GM23338 (cell line): Measurements from ENCODE around the gene RNF40. TPM values are rescaled to one million over a fixed set of nuclear protein-coding genes. Genes with fewer than 3 reads are reported as not detected.

ENCODE experiments used
- ATAC-seq: fragments of 200-7000 bp; cut with Tn5 transposase; 3 replicates; pipeline ENCODE4 v1.9.1; 2020
- DNase-seq: peaks from one replicate; pipeline ENCODE4 v3.0.0-alpha.2; 2015; ENCODE audit warnings: low spot score
- H2AFZ ChIP-seq: fragments of 200-600 bp; sonication (generic); 2 replicates; pipeline ENCODE4 v1.8.0; 2016; ENCODE audit warnings: antibody characterized with exemption, mild to moderate bottlenecking, moderate library complexity
- H3F3A ChIP-seq: fragments of 200-600 bp; sonication (generic); replicated peaks from 2 replicates; pipeline ENCODE4 v1.8.0; 2017; ENCODE audit warnings: antibody characterized with exemption, mixed run types, low read depth
- H3K27ac ChIP-seq: fragments of 200-600 bp; sonication (generic); 2 replicates; pipeline ENCODE4 v1.6.1; 2016; ENCODE audit warnings: low read depth
- H3K27me3 ChIP-seq: fragments of 200-600 bp; sonication (generic); 2 replicates; pipeline ENCODE4 v1.8.0; 2016; ENCODE audit warnings: mild to moderate bottlenecking, mixed run types, moderate library complexity; ENCODE audit not compliant: insufficient read depth
- H3K36me3 ChIP-seq: fragments of 200-600 bp; sonication (generic); 2 replicates; pipeline ENCODE4 v1.8.0; 2016; ENCODE audit warnings: mild to moderate bottlenecking; ENCODE audit not compliant: insufficient read depth
- H3K4me1 ChIP-seq: fragments of 200-600 bp; sonication (generic); 2 replicates; pipeline ENCODE4 v1.8.0; 2016; ENCODE audit warnings: mild to moderate bottlenecking, moderate library complexity; ENCODE audit not compliant: insufficient read depth
- H3K4me2 ChIP-seq: fragments of 200-600 bp; sonication (generic); 2 replicates; pipeline ENCODE4 v1.7.1; 2017; ENCODE audit warnings: mixed run types
- H3K4me3 ChIP-seq: fragments of 200-600 bp; sonication (generic); 2 replicates; pipeline ENCODE4 v1.6.1; 2016; ENCODE audit warnings: mixed run types
- H3K79me2 ChIP-seq: fragments of 200-600 bp; sonication (generic); replicated peaks from 2 replicates; pipeline ENCODE4 v1.8.0; 2017; ENCODE audit warnings: mild to moderate bottlenecking; ENCODE audit not compliant: insufficient read depth
- H3K9me2 ChIP-seq: fragments of 200-600 bp; sonication (generic); 2 replicates; pipeline ENCODE4 v1.8.0; 2017; ENCODE audit not compliant: insufficient read depth
- H4K20me1 ChIP-seq: fragments of 200-600 bp; sonication (generic); replicated peaks from 2 replicates; pipeline ENCODE4 v1.8.0; 2017; ENCODE audit warnings: mild to moderate bottlenecking; ENCODE audit not compliant: insufficient read depth
- H3K27ac Mint-ChIP-seq: 2 replicates; pipeline ENCODE4 v1.8.0; 2020; ENCODE audit warnings: inconsistent platforms, mild to moderate bottlenecking, moderate library complexity, mixed read lengths
- H3K27me3 Mint-ChIP-seq: 3 replicates; pipeline ENCODE4 v1.8.0; 2022; ENCODE audit warnings: low read depth, mild to moderate bottlenecking, moderate library complexity, mixed read lengths, inconsistent platforms; ENCODE audit not compliant: insufficient read depth, poor library complexity
- H3K36me3 Mint-ChIP-seq: 3 replicates; pipeline ENCODE4 v1.8.0; 2021; ENCODE audit warnings: low read depth, mild to moderate bottlenecking, inconsistent platforms, moderate library complexity, mixed read lengths
- H3K4me1 Mint-ChIP-seq: 3 replicates; pipeline ENCODE4 v1.8.0; 2020; ENCODE audit warnings: mild to moderate bottlenecking, inconsistent platforms, mixed read lengths
- H3K4me3 Mint-ChIP-seq: 3 replicates; pipeline ENCODE4 v1.8.0; 2021; ENCODE audit warnings: moderate library complexity, mild to moderate bottlenecking, inconsistent platforms, mixed read lengths
- H3K9me3 Mint-ChIP-seq: 3 replicates; pipeline ENCODE4 v1.8.0; 2020; ENCODE audit warnings: moderate library complexity, mild to moderate bottlenecking, inconsistent platforms, mixed read lengths
- EZH2phosphoT487 ChIP-seq: fragments of 200-600 bp; sonication (generic); IDR thresholded peaks from one replicate; pipeline ENCODE4 v1.8.1; 2018; ENCODE audit warnings: antibody characterized with exemption; ENCODE audit not compliant: unreplicated experiment
- POLR2AphosphoS5 ChIP-seq: IDR thresholded peaks from 2 replicates; pipeline ENCODE4 v1.6.1; 2016; ENCODE audit warnings: antibody characterized with exemption, low read depth
- ZNF462 ChIP-seq: fragments of 250-450 bp; sonication (Bioruptor Pico); IDR thresholded peaks from 2 replicates; pipeline ENCODE4 v1.5.0; 2020; ENCODE audit warnings: mild to moderate bottlenecking, moderate library complexity
- polyA plus RNA-seq: library from polyadenylated mRNA; unstranded; fragments of >200 nt; fragmentation: Nextera tagmentation; extraction: Ambion mirVana; gene quantifications from 2 replicates; pipeline ENCODE4 v1.2.1, GENCODE V29; 2016
- total RNA-seq: library from RNA; depleted of rRNA; stranded (reverse); fragments of >200 nt; shearing (Covaris generic); gene quantifications from 2 replicates; pipeline ENCODE4 v1.2.3, GENCODE V29; 2014
- TF ChIP-seq, protein P1 (sequence below): IDR thresholded peaks from 2 replicates; pipeline ENCODE4 v1.6.1; 2016; ENCODE audit warnings: antibody characterized with exemption

Gene RNF40
- total and polyA plus RNA-seq, 2 experiments from 2014 or later, result 36.0 to 78.5 TPM

DNA sequence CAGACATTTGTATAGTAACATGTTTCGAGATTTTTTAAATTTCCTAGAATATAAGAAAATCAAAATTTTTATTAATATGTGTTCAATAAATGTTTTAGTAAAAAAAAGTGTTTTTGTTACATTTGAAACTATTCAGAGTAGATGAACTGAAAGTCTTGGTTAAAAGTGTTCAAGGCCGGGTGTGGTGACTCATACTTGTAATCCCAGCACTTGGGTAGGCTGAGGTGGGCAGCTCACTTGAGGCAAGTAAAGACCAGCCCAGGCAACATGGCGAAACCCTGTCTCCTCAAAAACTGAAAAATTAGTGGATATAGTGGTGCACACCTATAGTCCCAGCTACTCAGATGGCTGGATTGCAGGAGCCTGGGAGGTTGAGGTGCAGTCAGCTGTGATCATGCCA lies 30.7 kb upstream of the RNF40 start:
- Mint-ChIP-seq H3K27me3 (peaks cover 2% of the 10 kb centered on the region), H3K27ac (no peak overlapping the region), H3K4me1 (peaks cover 16% of the 10 kb centered on the region), H3K36me3 (peaks cover 71% of the 10 kb centered on the region), H3K9me3 (no peaks in the 10 kb centered on the region), H3K4me3 (no peak overlapping the region)
- Histone ChIP-seq H3K4me1 (peaks cover 16% of the 10 kb centered on the region), H3K27ac (no peak overlapping the region), H4K20me1 (peaks cover 18% of the 10 kb centered on the region), H3K79me2 (peaks cover 16% of the 10 kb centered on the region; the same call in 1 of the 2 replicates), H3K36me3 (peaks cover 39% of the 10 kb centered on the region), H3K27me3 (no peaks in the 10 kb centered on the region), H3K4me2 (no peak overlapping the region), H3K9me2 (no peaks in the 10 kb centered on the region), H3F3A (no peaks in the 10 kb centered on the region; the same call in 1 of the 2 replicates), H2AFZ (no peak overlapping the region), H3K4me3 (no peak overlapping the region)
- ATAC-seq (no peak), DNase-seq (no peak)
- no peak for TF ChIP-seq POLR2AphosphoS5
- TF ChIP-seq ZNF462 (CRISPR knock-in tag), result no peak
- TF ChIP-seq, protein P1, sequence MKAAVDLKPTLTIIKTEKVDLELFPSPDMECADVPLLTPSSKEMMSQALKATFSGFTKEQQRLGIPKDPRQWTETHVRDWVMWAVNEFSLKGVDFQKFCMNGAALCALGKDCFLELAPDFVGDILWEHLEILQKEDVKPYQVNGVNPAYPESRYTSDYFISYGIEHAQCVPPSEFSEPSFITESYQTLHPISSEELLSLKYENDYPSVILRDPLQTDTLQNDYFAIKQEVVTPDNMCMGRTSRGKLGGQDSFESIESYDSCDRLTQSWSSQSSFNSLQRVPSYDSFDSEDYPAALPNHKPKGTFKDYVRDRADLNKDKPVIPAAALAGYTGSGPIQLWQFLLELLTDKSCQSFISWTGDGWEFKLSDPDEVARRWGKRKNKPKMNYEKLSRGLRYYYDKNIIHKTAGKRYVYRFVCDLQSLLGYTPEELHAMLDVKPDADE, result no peak
- no peak for TF ChIP-seq EZH2phosphoT487
